ENCODE data around the gene BEGAIN. TPM values are rescaled to one million over a fixed set of nuclear protein-coding genes. Genes with fewer than 3 reads are reported as not detected.

BEGAIN gene
- total RNA-seq, 1 experiment from 2014 or later: not detected

GRCh38 chr14:100581228-100582145 is 5.7 kb downstream of the BEGAIN start:
- DNase-seq (ENCODE audit: low read depth): no peak

GRCh38 chr14:100580316-100581227 is 6.6 kb downstream of the BEGAIN start:
- no peak for DNase-seq (ENCODE audit: low read depth)

- peak; percentile 14 for DNase-seq (ENCODE audit: low read depth)
Observed at GRCh38 chr14:100578552-100578951, 8.7 kb downstream of the BEGAIN start.

- DNase-seq (ENCODE audit: low read depth): no peak
Observed at GRCh38 chr14:100577986-100578431, 9.2 kb downstream of the BEGAIN start.

- no peak for DNase-seq (ENCODE audit: low read depth)
Observed at GRCh38 chr14:100577321-100577985, 9.8 kb downstream of the BEGAIN start.

- DNase-seq (ENCODE audit: low read depth): no peak
Observed at GRCh38 chr14:100576091-100577085, 10.8 kb downstream of the BEGAIN start.

- no peak for DNase-seq (ENCODE audit: low read depth)
Observed at GRCh38 chr14:100575266-100575995, 11.8 kb downstream of the BEGAIN start.

- DNase-seq (ENCODE audit: low read depth): no peak
Observed at GRCh38 chr14:100574642-100575031, 12.6 kb downstream of the BEGAIN start.

GRCh38 chr14:100573757-100574641 is 13.2 kb downstream of the BEGAIN start:
- DNase-seq (ENCODE audit: low read depth): no peak

- DNase-seq (ENCODE audit: low read depth): no peak
Observed at GRCh38 chr14:100573002-100573756, 14.0 kb downstream of the BEGAIN start.

GRCh38 chr14:100572543-100572942 is 14.7 kb downstream of the BEGAIN start:
- DNase-seq (ENCODE audit: low read depth): no peak

GRCh38 chr14:100571837-100572236 is 15.4 kb downstream of the BEGAIN start:
- no peak for DNase-seq (ENCODE audit: low read depth)

- DNase-seq (ENCODE audit: low read depth): no peak
Observed at GRCh38 chr14:100570726-100571454, 16.3 kb downstream of the BEGAIN start.

- no peak for DNase-seq (ENCODE audit: low read depth)
Observed at GRCh38 chr14:100569734-100570286, 17.4 kb downstream of the BEGAIN start.

GRCh38 chr14:100568998-100569733 is 18.1 kb downstream of the BEGAIN start:
- DNase-seq (ENCODE audit: low read depth): no peak
